Measurements from ENCODE around the gene CTSZ.

- TF ChIP-seq, protein P1, sequence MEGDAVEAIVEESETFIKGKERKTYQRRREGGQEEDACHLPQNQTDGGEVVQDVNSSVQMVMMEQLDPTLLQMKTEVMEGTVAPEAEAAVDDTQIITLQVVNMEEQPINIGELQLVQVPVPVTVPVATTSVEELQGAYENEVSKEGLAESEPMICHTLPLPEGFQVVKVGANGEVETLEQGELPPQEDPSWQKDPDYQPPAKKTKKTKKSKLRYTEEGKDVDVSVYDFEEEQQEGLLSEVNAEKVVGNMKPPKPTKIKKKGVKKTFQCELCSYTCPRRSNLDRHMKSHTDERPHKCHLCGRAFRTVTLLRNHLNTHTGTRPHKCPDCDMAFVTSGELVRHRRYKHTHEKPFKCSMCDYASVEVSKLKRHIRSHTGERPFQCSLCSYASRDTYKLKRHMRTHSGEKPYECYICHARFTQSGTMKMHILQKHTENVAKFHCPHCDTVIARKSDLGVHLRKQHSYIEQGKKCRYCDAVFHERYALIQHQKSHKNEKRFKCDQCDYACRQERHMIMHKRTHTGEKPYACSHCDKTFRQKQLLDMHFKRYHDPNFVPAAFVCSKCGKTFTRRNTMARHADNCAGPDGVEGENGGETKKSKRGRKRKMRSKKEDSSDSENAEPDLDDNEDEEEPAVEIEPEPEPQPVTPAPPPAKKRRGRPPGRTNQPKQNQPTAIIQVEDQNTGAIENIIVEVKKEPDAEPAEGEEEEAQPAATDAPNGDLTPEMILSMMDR (IDR thresholded peaks at IDR 0.05) = no peak
- no peak for TF ChIP-seq POLR2A (IDR thresholded peaks at IDR 0.05)
These were observed 20.8 kb upstream of the CTSZ start for GRCh38 chr20:59027741-59028320.
